ENCODE data around the gene UQCC3.
"Not testable (repeated sequence)": the region's sequence is repeated elsewhere in the genome, so short reads cannot be mapped to it uniquely, and the experiment has no call there.

The UQCC3 gene

GRCh38 chr11:62671608-62672389 lies at the start of gene UQCC3, which contains the start of gene LBHD1:
TSS of gene UQCC3 (plus strand) at chr11:62671673. CDS start at chr11:62671746, 73 bp downstream.
TSS of gene LBHD1 (minus strand) at chr11:62672267. CDS start at chr11:62670031, 2,236 bp downstream.
- peak; percentile 89 for DNase-seq

- no peak for DNase-seq
Measured at GRCh38 chr11:62622476-62623089, 48.9 kb upstream of the UQCC3 start.

- DNase-seq = no peak
Measured at GRCh38 chr11:62627713-62628112, 43.8 kb upstream of the UQCC3 start.

- no peak for DNase-seq
Measured at GRCh38 chr11:62632492-62632891, 39.0 kb upstream of the UQCC3 start.

- DNase-seq = no peak
Measured at GRCh38 chr11:62644220-62644619, 27.3 kb upstream of the UQCC3 start.

GRCh38 chr11:62645671-62645945 lies 25.9 kb upstream of the UQCC3 start:
- no peak for DNase-seq

- peak; percentile 99 for DNase-seq
Measured at GRCh38 chr11:62645946-62646824, 25.3 kb upstream of the UQCC3 start, which contains the start of gene GANAB. TSS of gene GANAB (minus strand) at chr11:62646613. CDS start at chr11:62646599, 14 bp downstream.

GRCh38 chr11:62646825-62647608 lies 24.5 kb upstream of the UQCC3 start:
- no peak for DNase-seq

- no peak for DNase-seq
Measured at GRCh38 chr11:62647609-62648005, 23.9 kb upstream of the UQCC3 start.

- DNase-seq = no peak
Measured at GRCh38 chr11:62648185-62648966, 23.1 kb upstream of the UQCC3 start.

GRCh38 chr11:62648967-62649364 lies 22.5 kb upstream of the UQCC3 start:
- DNase-seq = no peak

- DNase-seq = no peak
Measured at GRCh38 chr11:62649486-62649885, 22.0 kb upstream of the UQCC3 start.

GRCh38 chr11:62650283-62650682 lies 21.2 kb upstream of the UQCC3 start:
- DNase-seq = not testable (repeated sequence)

- DNase-seq = no peak
Measured at GRCh38 chr11:62652161-62653006, 19.1 kb upstream of the UQCC3 start.

- no peak for DNase-seq
Measured at GRCh38 chr11:62654297-62654696, 17.2 kb upstream of the UQCC3 start.

GRCh38 chr11:62656796-62657429 lies 14.6 kb upstream of the UQCC3 start:
- DNase-seq = no peak

- DNase-seq = peak; percentile 87
Measured at GRCh38 chr11:62664405-62665074, 6.9 kb upstream of the UQCC3 start.

- DNase-seq = peak; percentile 98
Measured at GRCh38 chr11:62665075-62665598, 6.3 kb upstream of the UQCC3 start, which contains the start of the genes C11orf98 and CSKMT. TSS of gene C11orf98 (minus strand) at chr11:62665210. CDS start at chr11:62665169, 41 bp downstream. TSS of gene CSKMT (plus strand) at chr11:62665312. CDS start at chr11:62665880, 568 bp downstream.

- peak; percentile 63 for DNase-seq
Measured at GRCh38 chr11:62665599-62666258, 5.7 kb upstream of the UQCC3 start.
